Loucy (cell line): Measurements from ENCODE around the gene KIF17.

Experiments used
- CTCF ChIP-seq: fragments of 200-600 bp; sonication (generic); conservative IDR thresholded peaks from 2 replicates; pipeline ENCODE4 v1.5.1; 2014; ENCODE audit warnings: mild to moderate bottlenecking, antibody characterized with exemption, low read length
- EZH2phosphoT487 ChIP-seq: fragments of 200-600 bp; IDR thresholded peaks from 2 replicates; pipeline ENCODE4 v1.6.1; 2018; ENCODE audit warnings: antibody characterized with exemption, mild to moderate bottlenecking, moderate library complexity, borderline replicate concordance

DNA sequence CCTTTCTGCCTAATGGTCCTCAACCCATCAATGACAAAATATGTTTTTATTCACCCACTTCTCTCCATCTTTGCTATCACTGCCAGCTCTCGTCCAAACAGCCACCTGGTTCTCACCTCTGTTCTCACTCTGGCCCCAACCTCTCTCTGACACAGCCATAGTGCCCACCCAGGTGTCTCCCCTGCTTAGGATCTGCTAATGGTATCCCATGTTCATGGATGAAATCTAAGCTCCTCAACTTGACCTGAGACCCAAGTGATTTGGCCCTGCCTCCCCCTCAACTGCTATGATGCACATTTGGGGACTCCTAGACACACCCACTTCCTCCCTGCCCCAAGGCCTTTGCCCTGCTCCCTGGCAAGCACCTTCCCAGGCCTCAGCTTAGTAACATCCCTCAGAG lies 25.9 kb downstream of the KIF17 start:
- TF ChIP-seq CTCF (no peak), EZH2phosphoT487 (no peak)
